ENCODE measurements around the gene TMEM170B. TPM values are rescaled to one million over a fixed set of nuclear protein-coding genes. Genes with fewer than 3 reads are reported as not detected.
A peak's percentile ranks its signal among the peaks of the same experiment; 100 is the strongest.

The TMEM170B gene
- total and polyA plus RNA-seq, 12 donors = 1.1 to 7.5 (median 4.6) TPM

GRCh38 chr6:11509471-11509870 lies 28.1 kb upstream of the TMEM170B start:
- no peaks in the 10 kb centered on the region for H3K4me1 ChIP-seq (replicated peaks in 1 of 2)
- WGBS, 4 donors = 91 to 99% (median 93%) methylated on average over 3 of the region's 3 CpGs
- H3K27ac ChIP-seq = no peak overlapping the region
- no peak for TF ChIP-seq CTCF (IDR thresholded peaks at IDR 0.05)
- TF ChIP-seq POLR2A (IDR thresholded peaks at IDR 0.05) = no peak
- no peak overlapping the region for H3K4me3 ChIP-seq
- H3K36me3 ChIP-seq (replicated peaks in 1 of 2) = no peaks in the 10 kb centered on the region
- H3K27me3 ChIP-seq = no peaks in the 10 kb centered on the region
- no peaks in the 10 kb centered on the region for H3K9me3 ChIP-seq (replicated peaks in 1 of 3)
- no peak for DNase-seq
- intact Hi-C loops (cut with DNase I) = no loop called here

GRCh38 chr6:11514672-11515071 lies 22.9 kb upstream of the TMEM170B start:
- Histone ChIP-seq H3K36me3 (replicated peaks in 1 of 2) (no peaks in the 10 kb centered on the region), H3K27ac (no peak overlapping the region), H3K27me3 (no peaks in the 10 kb centered on the region), H3K9me3 (replicated peaks in 1 of 3) (peaks cover 0 to 7% (median 0%) of the 10 kb centered on the region in 3 donors), H3K4me1 (replicated peaks in 1 of 2) (no peaks in the 10 kb centered on the region), H3K4me3 (no peak overlapping the region)
- DNase-seq = no peak
- intact Hi-C loops (cut with DNase I) = no loop called here
- TF ChIP-seq CTCF (IDR thresholded peaks at IDR 0.05) (no peak), POLR2A (IDR thresholded peaks at IDR 0.05) (no peak)
- 52 to 75% (median 64%) methylated on average over 3 of the region's 3 CpGs for WGBS, 4 donors

GRCh38 chr6:11515763-11516162 lies 21.8 kb upstream of the TMEM170B start:
- intact Hi-C loops (cut with DNase I) = no loop called here
- H3K9me3 ChIP-seq (replicated peaks in 1 of 3) = peaks cover 0 to 7% (median 0%) of the 10 kb centered on the region in 3 donors
- WGBS, 4 donors = 57 to 78% (median 66%) methylated on average over 3 of the region's 3 CpGs
- no peaks in the 10 kb centered on the region for H3K36me3 ChIP-seq (replicated peaks in 1 of 2)
- H3K4me1 ChIP-seq (replicated peaks in 1 of 2) = no peaks in the 10 kb centered on the region
- H3K27me3 ChIP-seq = no peaks in the 10 kb centered on the region
- no peak for DNase-seq
- no peak for TF ChIP-seq CTCF (IDR thresholded peaks at IDR 0.05)
- TF ChIP-seq POLR2A (IDR thresholded peaks at IDR 0.05) = no peak
- no peak overlapping the region for H3K4me3 ChIP-seq
- no peak overlapping the region for H3K27ac ChIP-seq

- Histone ChIP-seq H3K4me3 (no peak overlapping the region), H3K27me3 (no peaks in the 10 kb centered on the region), H3K36me3 (replicated peaks in 1 of 2) (no peaks in the 10 kb centered on the region), H3K27ac (no peak overlapping the region), H3K9me3 (replicated peaks in 1 of 3) (peaks cover 0 to 3% (median 0%) of the 10 kb centered on the region in 3 donors), H3K4me1 (replicated peaks in 1 of 2) (peaks cover 0 to 10% of the 10 kb centered on the region in 2 donors)
- TF ChIP-seq POLR2A (IDR thresholded peaks at IDR 0.05) = no peak
- no peak for TF ChIP-seq CTCF (IDR thresholded peaks at IDR 0.05)
- intact Hi-C loops (cut with DNase I) = no loop called here
- DNase-seq = peak in 6 of 7 donors; percentile 13 to 67 (median 42)
- 85 to 93% (median 91%) methylated on average over 4 of the region's 4 CpGs for WGBS, 4 donors
Observed at GRCh38 chr6:11522812-11523605, 14.5 kb upstream of the TMEM170B start.
